ENCODE measurements around the gene CNTNAP5.

The CNTNAP5 gene

GRCh38 chr2:124646166-124646815 lies 621.2 kb downstream of the CNTNAP5 start:
- no peak for FAIRE-seq

- no peak for FAIRE-seq
Measured at GRCh38 chr2:124647245-124647644, 622.2 kb downstream of the CNTNAP5 start.

GRCh38 chr2:124647663-124648062 lies 622.6 kb downstream of the CNTNAP5 start:
- no peak for FAIRE-seq

GRCh38 chr2:124649001-124649400 lies 623.9 kb downstream of the CNTNAP5 start:
- FAIRE-seq, result no peak

- no peak for FAIRE-seq
Measured at GRCh38 chr2:124652099-124652498, 627.0 kb downstream of the CNTNAP5 start.

- no peak for FAIRE-seq
Measured at GRCh38 chr2:124658373-124658772, 633.3 kb downstream of the CNTNAP5 start.

- FAIRE-seq, result no peak
Measured at GRCh38 chr2:124661558-124661957, 636.5 kb downstream of the CNTNAP5 start.

GRCh38 chr2:124662946-124663644 lies 638.0 kb downstream of the CNTNAP5 start:
- FAIRE-seq, result no peak

GRCh38 chr2:124663645-124663997 lies 638.5 kb downstream of the CNTNAP5 start:
- no peak for FAIRE-seq

GRCh38 chr2:124664363-124664762 lies 639.3 kb downstream of the CNTNAP5 start:
- FAIRE-seq, result no peak

GRCh38 chr2:124666976-124667375 lies 641.9 kb downstream of the CNTNAP5 start:
- no peak for FAIRE-seq

GRCh38 chr2:124668161-124668560 lies 643.1 kb downstream of the CNTNAP5 start:
- FAIRE-seq, result no peak

- FAIRE-seq, result no peak
Measured at GRCh38 chr2:124670187-124670586, 645.1 kb downstream of the CNTNAP5 start.

GRCh38 chr2:124678043-124678442 lies 653.0 kb downstream of the CNTNAP5 start:
- no peak for FAIRE-seq

GRCh38 chr2:124683536-124684428 lies 658.7 kb downstream of the CNTNAP5 start:
- FAIRE-seq, result no peak

- no peak for FAIRE-seq
Measured at GRCh38 chr2:124689348-124689747, 664.3 kb downstream of the CNTNAP5 start.

GRCh38 chr2:124692216-124692615 lies 667.1 kb downstream of the CNTNAP5 start:
- no peak for FAIRE-seq

- FAIRE-seq, result no peak
Measured at GRCh38 chr2:124692707-124693106, 667.6 kb downstream of the CNTNAP5 start.

- no peak for FAIRE-seq
Measured at GRCh38 chr2:124693156-124693555, 668.1 kb downstream of the CNTNAP5 start.

GRCh38 chr2:124698979-124699565 lies 674.0 kb downstream of the CNTNAP5 start:
- no peak for FAIRE-seq

GRCh38 chr2:124702777-124703176 lies 677.7 kb downstream of the CNTNAP5 start:
- FAIRE-seq, result no peak

- no peak for FAIRE-seq
Measured at GRCh38 chr2:124704071-124704925, 679.2 kb downstream of the CNTNAP5 start.
